ENCODE results near the gene GPHA2.
A peak's percentile ranks its signal among the peaks of the same experiment; 100 is the strongest.

Gene GPHA2

DNA sequence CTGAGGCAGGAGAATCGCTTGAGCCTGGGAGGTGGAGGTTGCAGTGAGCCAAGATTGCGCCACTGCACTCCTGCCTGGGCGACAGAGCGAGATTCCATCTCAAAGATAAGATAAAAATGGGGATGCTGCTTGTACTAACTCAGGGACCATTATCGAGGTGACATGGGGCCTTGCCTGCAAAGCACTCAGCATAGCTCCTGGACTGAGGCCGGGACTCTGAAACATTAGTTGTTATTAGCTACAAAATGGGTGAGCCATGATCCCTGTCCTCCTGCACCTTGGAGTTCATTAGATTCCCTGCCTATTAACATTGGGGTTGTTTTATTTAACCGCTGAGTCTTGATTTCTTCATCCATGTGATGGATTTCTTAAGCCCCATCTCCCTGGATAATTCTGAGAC is 6.1 kb downstream of the GPHA2 start:
- no peak for DNase-seq

- DNase-seq: no peak
Measured at GRCh38 chr11:64928957-64929356, 6.7 kb downstream of the GPHA2 start.

- no peak for DNase-seq
Measured at GRCh38 chr11:64926689-64927088, 9.0 kb downstream of the GPHA2 start.

DNA sequence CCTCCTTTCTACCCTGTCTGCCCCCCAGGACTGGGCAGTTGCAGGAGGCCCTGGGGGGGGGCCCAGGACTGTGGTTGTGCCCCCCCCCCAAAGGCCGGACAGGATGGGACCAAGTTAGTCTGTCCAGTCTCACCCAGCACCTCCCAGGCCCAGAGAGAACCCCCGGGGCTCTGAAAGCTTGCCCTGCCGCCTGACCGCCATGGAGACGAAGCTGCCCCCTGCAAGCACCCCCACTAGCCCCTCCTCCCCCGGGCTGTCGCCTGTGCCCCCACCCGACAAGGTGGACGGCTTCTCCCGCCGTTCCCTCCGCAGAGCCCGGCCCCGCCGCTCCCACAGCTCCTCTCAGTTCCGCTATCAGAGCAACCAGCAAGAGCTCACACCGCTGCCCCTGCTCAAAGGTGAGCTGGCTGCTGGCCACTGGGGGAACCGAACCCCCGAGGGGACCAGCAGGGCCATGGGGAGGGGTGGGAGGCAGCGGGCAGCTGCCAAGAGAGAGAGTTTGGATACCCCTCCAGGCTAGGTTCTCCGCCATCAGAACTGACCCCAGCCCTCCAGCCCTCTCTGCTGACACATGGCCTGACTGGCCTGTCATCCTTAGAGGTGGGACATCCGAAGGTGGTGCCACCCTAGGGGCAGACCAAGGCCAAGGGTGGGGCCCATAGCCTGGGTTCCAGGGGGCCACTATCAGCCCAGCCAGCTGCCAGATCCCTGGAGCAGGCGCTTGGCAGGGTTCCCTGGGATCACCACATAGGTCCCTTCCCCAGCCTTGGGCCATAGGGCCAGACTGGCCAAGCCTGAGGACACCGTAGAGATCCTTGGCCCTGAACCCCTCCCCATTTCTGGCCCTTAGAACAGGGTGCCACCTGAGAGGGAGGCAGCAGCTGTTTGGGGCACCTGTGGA is 9.9 kb downstream of the GPHA2 start:
- DNase-seq: no peak

DNA sequence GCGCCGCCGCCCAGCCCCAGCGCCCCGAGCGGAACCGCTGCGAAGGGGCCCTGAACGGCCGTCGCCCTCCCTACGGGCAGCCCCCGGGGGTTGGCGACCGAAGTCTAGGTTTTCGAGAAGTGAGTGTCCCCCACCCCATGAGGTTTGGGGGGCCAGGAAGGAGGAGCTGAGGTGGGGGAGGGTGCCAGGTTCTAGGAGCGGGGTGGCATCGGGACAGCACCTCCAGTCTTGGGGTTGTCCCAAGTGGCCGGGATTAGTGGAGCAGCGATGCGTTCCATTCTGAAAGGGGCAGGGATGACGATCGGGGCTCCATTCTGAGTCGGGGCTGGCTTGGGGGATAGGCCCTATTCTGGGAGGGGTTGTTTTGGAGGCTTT is 10.8 kb downstream of the GPHA2 start:
- DNase-seq: peak; percentile 13

DNA sequence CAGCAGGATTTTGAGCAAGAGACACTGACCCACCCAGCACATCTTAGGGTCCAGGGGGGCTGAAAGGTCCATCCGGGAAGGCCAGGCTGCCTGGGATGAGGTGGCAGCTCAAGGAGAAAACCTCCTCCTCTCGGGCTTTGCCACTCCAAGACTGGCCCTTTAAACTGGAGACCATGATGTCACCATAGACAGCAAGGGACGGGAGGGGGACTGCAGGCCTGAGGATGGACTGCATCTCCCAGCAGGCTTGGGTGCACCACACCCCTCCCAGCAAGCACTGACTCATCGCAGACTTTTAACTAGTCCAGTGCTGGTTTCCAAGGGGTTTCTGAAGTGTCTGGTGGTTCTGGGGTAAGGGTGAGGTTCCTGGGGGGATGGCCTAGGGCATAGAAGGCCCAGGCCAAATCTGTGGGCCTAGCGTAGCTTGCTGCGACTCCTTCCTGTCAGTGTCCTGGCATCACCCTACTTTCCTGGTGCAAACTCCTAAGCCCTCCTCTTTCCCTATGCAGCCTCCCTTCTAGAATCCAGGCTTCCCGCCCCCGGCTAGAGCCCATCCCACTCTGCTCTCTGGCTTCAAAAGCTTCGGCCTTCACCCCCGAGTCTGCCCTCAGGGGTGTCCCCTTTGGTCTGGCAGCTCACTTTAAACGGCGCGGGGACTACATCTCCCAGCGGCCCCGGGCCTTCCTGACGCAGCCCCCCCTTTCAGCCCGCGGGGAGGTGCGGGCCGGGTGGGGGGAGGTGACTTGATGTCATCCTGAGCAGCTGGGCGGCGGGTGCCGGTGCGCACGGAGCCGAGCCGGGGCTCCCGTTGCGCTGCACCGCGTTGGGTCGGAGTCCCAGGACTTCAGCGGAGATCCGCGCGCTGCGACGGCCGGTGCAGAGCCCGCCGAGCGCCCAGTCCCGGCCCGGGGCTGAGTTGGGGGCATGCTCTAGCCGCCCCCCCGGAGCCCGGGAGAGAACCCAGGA is 11.5 kb downstream of the GPHA2 start, which contains the start of gene PPP2R5B:
Gene PPP2R5B (plus strand): TSS at position 746 of the 966 bp plus-strand sequence. CDS start 1,046 bp downstream, outside the sequence.
- peak; percentile 97 for DNase-seq

GRCh38 chr11:64923151-64923661 is 12.5 kb downstream of the GPHA2 start:
- no peak for DNase-seq

DNA sequence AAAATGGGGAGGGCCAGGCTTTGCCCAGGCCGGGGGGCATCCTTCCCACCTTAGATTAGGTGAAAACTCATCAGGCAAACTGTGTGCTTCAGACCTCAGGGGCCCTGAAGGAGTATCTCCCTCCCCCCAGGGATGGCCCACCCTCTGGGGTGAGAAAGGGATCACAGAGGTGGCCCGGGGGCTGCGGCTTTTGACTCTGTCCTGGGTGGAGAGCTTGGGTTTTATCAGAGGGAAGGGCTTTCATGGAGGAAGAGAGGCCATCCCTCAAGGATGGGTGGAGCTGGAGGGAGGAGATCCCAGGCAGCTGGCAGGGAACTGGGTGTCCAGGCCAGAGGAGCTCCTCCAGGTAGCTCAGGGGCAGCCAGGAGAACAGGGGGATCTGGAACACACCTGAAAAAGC is 14.3 kb downstream of the GPHA2 start:
- no peak for DNase-seq

DNA sequence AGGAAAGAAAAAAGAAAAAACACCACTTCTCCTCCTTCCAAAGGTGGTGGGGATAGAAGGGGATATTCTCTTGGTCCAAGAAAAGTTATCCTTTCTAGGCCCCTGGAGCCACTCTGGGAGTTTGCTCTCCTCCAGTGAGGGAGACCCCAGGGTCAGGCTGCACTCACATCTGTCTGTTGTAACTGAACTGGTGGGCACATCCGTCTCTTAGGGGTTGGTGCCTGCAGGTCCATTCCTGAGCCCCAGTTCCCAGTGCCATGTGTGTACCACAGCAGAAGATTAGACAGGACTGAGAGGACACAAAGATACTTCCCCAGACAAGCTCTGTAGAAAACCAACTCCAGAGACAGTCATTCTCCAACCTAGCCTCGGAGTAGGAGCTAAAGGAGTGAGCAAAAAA is 15.6 kb downstream of the GPHA2 start:
- no peak for DNase-seq

GRCh38 chr11:64919627-64920026 is 16.1 kb downstream of the GPHA2 start:
- DNase-seq: no peak

- DNase-seq: peak; percentile 60
Measured at GRCh38 chr11:64918017-64918416, 17.7 kb downstream of the GPHA2 start.

- no peak for DNase-seq
Measured at GRCh38 chr11:64917663-64917995, 18.1 kb downstream of the GPHA2 start.

DNA sequence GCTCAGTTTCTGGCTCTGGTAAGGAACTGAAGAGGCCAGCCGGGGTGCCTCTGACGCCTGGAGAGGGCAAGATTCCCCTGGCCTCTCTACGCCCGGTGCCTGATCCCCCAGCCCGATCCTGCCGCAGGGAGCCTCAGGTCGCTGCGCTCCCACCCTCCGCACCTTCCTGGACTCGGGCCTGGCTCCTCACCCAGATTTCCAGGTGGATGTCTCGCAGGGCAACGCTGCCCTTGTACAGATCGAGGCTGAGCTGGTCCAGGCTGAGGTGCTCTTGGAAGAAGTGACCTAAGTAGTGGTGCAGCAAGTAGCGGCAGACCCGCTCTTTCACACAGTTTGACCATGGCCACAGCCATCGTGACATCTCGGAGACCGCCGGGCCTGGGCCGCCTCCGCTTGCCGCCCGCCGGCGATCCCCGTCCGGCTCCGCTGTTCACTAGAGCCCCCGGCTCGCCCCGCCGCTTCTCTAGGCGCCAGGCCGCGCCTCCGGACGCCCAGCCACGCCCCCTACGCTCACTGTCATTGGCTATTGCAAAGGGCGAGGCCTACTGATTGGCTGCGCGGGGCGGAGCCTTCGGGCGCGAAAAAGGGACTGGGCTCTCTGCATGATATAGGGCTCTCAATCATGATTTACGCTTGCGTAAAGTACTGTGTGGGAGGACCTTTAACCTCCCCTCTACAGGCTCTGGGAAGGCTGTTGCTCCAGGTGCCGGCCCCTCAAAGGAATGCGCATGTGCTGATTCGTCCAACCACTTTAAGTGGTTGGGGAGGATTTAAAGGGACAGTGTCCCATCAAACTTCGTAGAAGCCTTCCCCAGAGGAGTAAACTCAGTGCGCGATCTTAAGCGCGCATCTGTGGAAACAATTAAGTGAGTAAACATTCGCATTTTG is 18.7 kb downstream of the GPHA2 start, which contains the start of gene ATG2A:
Gene ATG2A (minus strand): TSS at position 435 of the 888 bp plus-strand sequence. CDS start 74 bp downstream, at position 361.
- DNase-seq: peak; percentile 100

DNA sequence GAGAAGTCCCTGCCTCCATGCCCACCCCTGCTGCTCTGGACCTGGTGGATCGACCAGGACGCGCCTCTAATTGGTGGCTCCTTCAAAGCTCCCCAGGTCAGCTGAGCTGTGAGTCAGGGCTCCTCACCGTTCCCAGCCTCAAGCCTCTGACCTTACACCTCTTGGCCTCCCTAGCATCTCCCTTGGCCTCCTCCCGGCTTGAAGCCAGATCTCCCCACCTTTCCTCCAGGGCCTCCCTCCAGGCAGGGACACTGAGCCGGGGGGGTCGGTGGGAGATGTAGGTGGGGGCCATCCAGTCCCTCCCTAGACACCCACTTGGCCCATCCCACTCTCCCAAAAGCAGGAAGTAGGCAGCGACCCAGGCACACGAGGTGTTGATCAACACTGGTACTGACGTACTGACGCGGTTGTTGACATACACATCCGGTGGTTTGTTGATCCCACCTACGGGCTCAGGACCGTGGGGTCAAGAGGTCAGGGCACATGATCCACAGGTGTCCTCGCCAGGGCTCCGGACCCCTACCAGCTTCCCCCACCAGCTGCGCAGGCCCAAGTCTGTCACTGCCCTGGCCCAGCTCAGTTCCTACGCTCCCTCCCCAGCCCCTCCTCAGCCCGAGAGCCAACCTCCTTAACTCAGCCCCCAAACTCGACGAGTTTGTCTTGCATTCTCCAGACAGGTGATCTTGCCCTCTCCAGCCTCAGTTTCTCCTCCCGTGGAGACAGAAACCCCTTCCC is 19.5 kb downstream of the GPHA2 start:
- peak; percentile 22 for DNase-seq

GRCh38 chr11:64915376-64915887 is 20.3 kb downstream of the GPHA2 start:
- DNase-seq: no peak

- no peak for DNase-seq
Measured at GRCh38 chr11:64914123-64914522, 21.6 kb downstream of the GPHA2 start.

GRCh38 chr11:64913171-64913727 is 22.4 kb downstream of the GPHA2 start:
- no peak for DNase-seq

GRCh38 chr11:64911689-64912088 is 24.0 kb downstream of the GPHA2 start:
- DNase-seq: no peak

GRCh38 chr11:64911142-64911541 is 24.6 kb downstream of the GPHA2 start:
- no peak for DNase-seq

GRCh38 chr11:64910451-64911093 is 25.1 kb downstream of the GPHA2 start:
- DNase-seq: no peak

Data from fibroblast of skin of back (primary cell).